Measurements from ENCODE around the gene ARPC1A. TPM values are rescaled to one million over a fixed set of nuclear protein-coding genes. Genes with fewer than 3 reads are reported as not detected.
"Not testable (repeated sequence)": the region's sequence is repeated elsewhere in the genome, so short reads cannot be mapped to it uniquely, and the experiment has no call there.

Gene ARPC1A
- 100 to 1,000 TPM; 150 to 154 TPM for total RNA-seq
- polyA plus RNA-seq (2013, experiment 1 of 2): 131 TPM
- 130 TPM for polyA plus RNA-seq (2013, experiment 2 of 2)
- long read RNA-seq, experiment 1, transcript ARPC1A-201 (10 exons, 1,565 nt): major isoform, 52 of 86 reads
- long read RNA-seq, experiment 1, partial matches to known transcripts: 21 of 86 reads
- long read RNA-seq, experiment 1, other reads (novel, unspliced or antisense): 13 of 86 reads
- long read RNA-seq, experiment 2, transcript ARPC1A-201 (10 exons, 1,565 nt): major isoform, 163 of 174 reads
- long read RNA-seq, experiment 2, partial matches to known transcripts: 5 of 174 reads
- long read RNA-seq, experiment 2, other reads (novel, unspliced or antisense): 6 of 174 reads
- long read RNA-seq, experiment 3, transcript ARPC1A-201 (10 exons, 1,565 nt): major isoform, 845 of 871 reads
- long read RNA-seq, experiment 3, partial matches to known transcripts: 3 of 871 reads
- long read RNA-seq, experiment 3, other reads (novel, unspliced or antisense): 23 of 871 reads
- long read RNA-seq, experiment 4, transcript ARPC1A-201 (10 exons, 1,565 nt): major isoform, 35 of 42 reads
- long read RNA-seq, experiment 4, partial matches to known transcripts: 3 of 42 reads
- long read RNA-seq, experiment 4, other reads (novel, unspliced or antisense): 4 of 42 reads

DNA sequence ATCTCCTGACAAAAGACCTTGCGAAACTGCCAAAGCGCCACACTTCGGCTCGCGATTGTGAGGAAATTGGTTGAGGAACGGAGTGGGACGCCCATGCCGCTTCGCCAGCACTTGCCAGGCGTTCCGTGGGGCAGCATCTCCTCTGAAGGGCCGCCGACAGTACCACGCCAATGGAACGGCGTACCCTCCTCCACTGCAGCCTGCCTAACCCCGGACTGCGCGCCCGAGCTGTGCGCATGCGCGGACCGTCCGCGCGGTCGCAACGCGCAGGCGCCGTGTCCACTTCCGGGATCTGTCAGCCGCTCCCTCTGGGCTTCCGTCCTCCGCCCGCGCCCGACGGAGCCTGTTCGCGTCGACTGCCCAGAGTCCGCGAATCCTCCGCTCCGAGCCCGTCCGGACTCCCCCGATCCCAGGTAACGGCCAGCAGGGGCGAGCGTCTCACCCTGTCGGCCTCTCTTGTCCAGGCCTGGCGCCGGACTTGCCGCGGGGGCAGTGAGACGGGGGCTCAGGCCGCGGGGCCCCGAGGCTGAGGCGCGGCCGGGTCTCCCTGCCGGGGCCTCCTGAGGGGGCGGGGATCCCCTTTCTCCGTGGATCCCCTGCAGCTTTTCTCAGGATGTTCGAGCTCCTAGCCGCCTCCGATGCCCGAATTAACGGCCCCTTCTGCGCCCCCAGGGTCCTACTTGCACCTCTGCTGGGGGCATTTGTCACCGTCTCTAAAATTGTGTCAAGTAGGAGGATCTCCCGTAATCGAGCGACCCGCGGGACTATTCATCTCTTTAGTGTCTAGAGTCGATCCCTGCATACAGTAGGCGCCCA lies at the start of gene ARPC1A:
ARPC1A (plus strand) TSS at position 307 of the 816 bp plus-strand sequence. CDS start 7,456 bp downstream, outside the sequence.
- Mint-ChIP-seq H3K4me3 (peak within 1 kb of the TSS; percentile 90), H3K4me1 (peaks cover 19% of the 10 kb centered on the region), H3K27me3 (ENCODE audit: insufficient read depth) (no peaks in the 10 kb centered on the region), H3K9me3 (no peaks in the 10 kb centered on the region), H3K36me3 (ENCODE audit: low read depth) (peaks cover 5% of the 10 kb centered on the region), H3K27ac (peak within 1 kb of the TSS; percentile 86)
- Histone ChIP-seq H3K36me3 (ENCODE audit: control insufficient read depth, insufficient read depth, low read length) (peaks cover 4% of the 10 kb centered on the region), H3K27me3 (ENCODE audit: control insufficient read depth, insufficient read depth, low read length, poor library complexity, severe bottlenecking) (no peaks in the 10 kb centered on the region), H3K9ac (ENCODE audit: extremely low read depth, low read length, poor library complexity, severe bottlenecking) (peak within 1 kb of the TSS; percentile 86), H3K4me1 (ENCODE audit: control insufficient read depth, insufficient read depth, low read length) (peaks cover 2% of the 10 kb centered on the region), H3K4me3 (ENCODE audit: low read length) (peak within 1 kb of the TSS; percentile 100), H3K27ac (ENCODE audit: low read depth, low read length) (peak within 1 kb of the TSS; percentile 51), H3K9me3 (ENCODE audit: control insufficient read depth, low read length) (no peaks in the 10 kb centered on the region)
- WGBS, 2 experiments (ENCODE audit: insufficient coverage in 1 of 2, insufficient read length in 1 of 2): 0% methylated on average over 25 to 82 of the region's 82 CpGs
- TF ChIP-seq, protein P1, sequence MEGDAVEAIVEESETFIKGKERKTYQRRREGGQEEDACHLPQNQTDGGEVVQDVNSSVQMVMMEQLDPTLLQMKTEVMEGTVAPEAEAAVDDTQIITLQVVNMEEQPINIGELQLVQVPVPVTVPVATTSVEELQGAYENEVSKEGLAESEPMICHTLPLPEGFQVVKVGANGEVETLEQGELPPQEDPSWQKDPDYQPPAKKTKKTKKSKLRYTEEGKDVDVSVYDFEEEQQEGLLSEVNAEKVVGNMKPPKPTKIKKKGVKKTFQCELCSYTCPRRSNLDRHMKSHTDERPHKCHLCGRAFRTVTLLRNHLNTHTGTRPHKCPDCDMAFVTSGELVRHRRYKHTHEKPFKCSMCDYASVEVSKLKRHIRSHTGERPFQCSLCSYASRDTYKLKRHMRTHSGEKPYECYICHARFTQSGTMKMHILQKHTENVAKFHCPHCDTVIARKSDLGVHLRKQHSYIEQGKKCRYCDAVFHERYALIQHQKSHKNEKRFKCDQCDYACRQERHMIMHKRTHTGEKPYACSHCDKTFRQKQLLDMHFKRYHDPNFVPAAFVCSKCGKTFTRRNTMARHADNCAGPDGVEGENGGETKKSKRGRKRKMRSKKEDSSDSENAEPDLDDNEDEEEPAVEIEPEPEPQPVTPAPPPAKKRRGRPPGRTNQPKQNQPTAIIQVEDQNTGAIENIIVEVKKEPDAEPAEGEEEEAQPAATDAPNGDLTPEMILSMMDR (conservative IDR thresholded peaks at IDR 0.05): peak; percentile 62
- DNase-seq: peak; percentile 97

DNA sequence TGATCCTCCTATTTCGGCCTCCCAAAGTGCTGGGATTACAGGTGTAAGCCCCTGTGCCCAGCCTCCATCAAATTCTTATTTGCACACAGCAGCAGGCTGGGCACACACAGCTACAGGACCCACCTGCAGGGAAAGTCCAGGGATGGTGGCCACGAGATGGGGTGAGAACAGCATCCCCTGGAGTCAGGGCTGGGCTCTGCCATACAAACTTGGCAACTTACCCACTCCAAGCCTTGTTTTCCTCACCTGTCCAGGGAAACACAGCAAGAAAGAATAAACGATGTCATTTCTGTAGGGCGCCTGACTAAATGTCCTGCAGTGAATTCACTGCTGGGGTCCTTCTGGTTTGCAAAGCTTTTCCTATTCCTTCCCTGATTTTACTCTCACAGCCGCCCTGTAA lies 47.5 kb upstream of the ARPC1A start:
- Histone ChIP-seq H3K4me3 (ENCODE audit: low read length) (no peak overlapping the region), H3K27ac (ENCODE audit: low read depth, low read length) (no peak overlapping the region), H3K27me3 (ENCODE audit: control insufficient read depth, insufficient read depth, low read length, poor library complexity, severe bottlenecking) (no peaks in the 10 kb centered on the region), H3K36me3 (ENCODE audit: control insufficient read depth, insufficient read depth, low read length) (no peaks in the 10 kb centered on the region), H3K9ac (ENCODE audit: extremely low read depth, low read length, poor library complexity, severe bottlenecking) (no peak overlapping the region), H3K4me1 (ENCODE audit: control insufficient read depth, insufficient read depth, low read length) (no peaks in the 10 kb centered on the region), H3K9me3 (ENCODE audit: control insufficient read depth, low read length) (no peaks in the 10 kb centered on the region)
- H3K4me3 Mint-ChIP-seq: no peak overlapping the region
- no peaks in the 10 kb centered on the region for H3K9me3 Mint-ChIP-seq
- no peak overlapping the region for H3K27ac Mint-ChIP-seq
- H3K27me3 Mint-ChIP-seq (ENCODE audit: insufficient read depth): no peaks in the 10 kb centered on the region
- TF ChIP-seq, protein P1 (conservative IDR thresholded peaks at IDR 0.05): peak; percentile 49
- WGBS, 2 experiments (ENCODE audit: insufficient coverage in 1 of 2, insufficient read length in 1 of 2): 84 to 86% methylated on average over 4 to 5 of the region's 5 CpGs
- H3K36me3 Mint-ChIP-seq (ENCODE audit: low read depth): no peaks in the 10 kb centered on the region
- H3K4me1 Mint-ChIP-seq: no peaks in the 10 kb centered on the region
- no peak for DNase-seq

DNA sequence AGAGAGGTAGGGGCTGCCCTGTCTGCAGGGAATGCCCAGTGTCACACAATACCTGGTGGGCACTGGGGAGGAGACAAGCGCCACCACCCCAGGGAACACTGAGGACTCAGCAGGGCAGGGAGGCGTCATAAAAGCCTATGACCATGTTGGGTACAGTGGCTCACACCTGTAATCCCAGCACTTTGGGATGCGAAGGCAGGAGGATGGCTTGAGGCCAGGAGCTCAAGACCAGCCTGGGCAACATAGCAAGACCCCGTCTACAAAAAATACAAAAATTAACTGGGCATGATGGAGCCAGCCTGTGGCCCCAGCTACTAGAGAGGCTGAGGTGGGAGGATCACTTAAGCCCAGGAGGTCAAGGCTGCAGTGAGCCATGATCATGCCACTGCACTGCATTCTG lies 41.5 kb upstream of the ARPC1A start:
- not testable (repeated sequence) for H3K27ac Mint-ChIP-seq; H3K36me3 ChIP-seq (ENCODE audit: control insufficient read depth, insufficient read depth, low read length); H3K27ac ChIP-seq (ENCODE audit: low read depth, low read length); H3K4me3 Mint-ChIP-seq; H3K9ac ChIP-seq (ENCODE audit: extremely low read depth, low read length, poor library complexity, severe bottlenecking); H3K27me3 ChIP-seq (ENCODE audit: control insufficient read depth, insufficient read depth, low read length, poor library complexity, severe bottlenecking); H3K36me3 Mint-ChIP-seq (ENCODE audit: low read depth); H3K27me3 Mint-ChIP-seq (ENCODE audit: insufficient read depth); DNase-seq; H3K4me1 ChIP-seq (ENCODE audit: control insufficient read depth, insufficient read depth, low read length); H3K4me3 ChIP-seq (ENCODE audit: low read length); H3K9me3 ChIP-seq (ENCODE audit: control insufficient read depth, low read length); H3K4me1 Mint-ChIP-seq; H3K9me3 Mint-ChIP-seq
- WGBS, 2 experiments (ENCODE audit: insufficient coverage in 1 of 2, insufficient read length in 1 of 2): 93 to 100% methylated on average over 4 of the region's 4 CpGs
